Measurements from ENCODE around the gene CCNY. TPM values are rescaled to one million over a fixed set of nuclear protein-coding genes. Genes with fewer than 3 reads are reported as not detected.
A peak's percentile ranks its signal among the peaks of the same experiment; 100 is the strongest.

The CCNY gene
- total and polyA plus RNA-seq, 9 donors: 48.0 to 99.6 (median 89.1) TPM

DNA sequence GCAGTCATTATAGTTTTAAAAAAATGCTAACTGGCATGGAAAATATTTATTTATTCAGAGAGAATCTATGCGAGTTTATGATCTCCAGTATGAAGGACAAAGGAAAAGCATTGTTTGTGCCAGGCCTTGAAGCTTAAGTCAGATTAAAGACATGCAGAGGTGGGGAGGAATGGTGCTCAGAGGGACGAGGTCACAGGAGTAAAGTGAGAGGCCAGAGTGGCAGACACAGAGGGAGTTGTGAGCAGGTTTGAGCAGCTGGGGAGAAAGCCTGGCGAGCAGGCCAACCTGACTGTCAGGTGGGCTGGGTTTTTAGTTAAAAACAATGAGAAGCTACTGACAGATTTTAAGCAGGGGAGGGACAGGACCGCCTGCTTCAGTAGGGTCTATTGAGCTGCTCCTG, 6.8 kb upstream of the CCNY start:
- Histone ChIP-seq H3K27ac (ENCODE audit: low read length) (no peak overlapping the region), H3K4me3 (ENCODE audit: low read length) (no peak overlapping the region), H3K9me3 (replicated peaks; ENCODE audit: control insufficient read depth, low read depth, low read length) (no peaks in the 10 kb centered on the region), H3K4me1 (ENCODE audit: control insufficient read depth, insufficient read depth, low read length) (peaks cover 12% of the 10 kb centered on the region), H3K27me3 (ENCODE audit: control insufficient read depth, insufficient read depth, low read length) (no peaks in the 10 kb centered on the region), H3K36me3 (ENCODE audit: control insufficient read depth, insufficient read depth, low read length) (peaks cover 12% of the 10 kb centered on the region)
- no peak for DNase-seq
- 45% methylated on average over 4 of the region's 4 CpGs for WGBS (ENCODE audit: insufficient coverage)

DNA sequence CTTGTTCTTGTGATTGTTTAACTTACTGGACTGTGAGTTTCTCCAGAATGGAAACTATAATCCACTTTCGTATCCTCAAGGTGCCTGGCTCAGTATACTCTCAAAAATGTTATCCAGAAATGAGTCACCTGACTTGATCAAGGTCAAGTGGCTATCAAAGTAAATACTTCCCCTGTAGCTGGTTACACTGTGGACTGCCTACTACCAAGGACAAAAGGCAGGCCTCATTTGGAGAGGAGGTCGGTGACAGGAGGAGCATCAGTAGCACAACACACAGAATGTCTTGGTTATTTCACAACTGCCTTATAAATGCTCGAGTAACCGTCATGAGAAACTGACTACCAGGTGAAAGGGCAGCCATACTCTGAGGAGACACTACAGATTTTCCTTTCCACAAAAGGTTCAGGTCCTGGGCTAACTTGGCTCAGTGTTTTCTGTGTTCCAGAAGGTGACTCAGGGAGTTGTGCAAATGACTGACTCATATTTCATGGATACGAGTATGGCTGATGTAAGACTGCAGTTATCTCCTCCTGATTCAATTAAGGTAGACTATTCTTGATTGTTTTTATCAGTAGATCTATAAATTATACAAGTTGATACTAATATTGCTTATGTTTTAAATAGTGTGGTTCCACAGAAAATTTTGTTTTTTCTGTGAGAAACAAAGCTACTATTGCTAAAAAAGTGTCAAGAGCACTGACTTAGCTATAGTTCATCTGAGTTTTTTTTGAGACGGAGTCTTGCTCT, 4.2 kb upstream of the CCNY start:
- Histone ChIP-seq H3K4me1 (ENCODE audit: control insufficient read depth, insufficient read depth, low read length) (peaks cover 21% of the 10 kb centered on the region), H3K27me3 (ENCODE audit: control insufficient read depth, insufficient read depth, low read length) (no peaks in the 10 kb centered on the region), H3K9me3 (replicated peaks; ENCODE audit: control insufficient read depth, low read depth, low read length) (no peaks in the 10 kb centered on the region), H3K27ac (ENCODE audit: low read length) (no peak overlapping the region), H3K4me3 (ENCODE audit: low read length) (no peak overlapping the region), H3K36me3 (ENCODE audit: control insufficient read depth, insufficient read depth, low read length) (peaks cover 9% of the 10 kb centered on the region)
- WGBS (ENCODE audit: insufficient coverage): 100% methylated on average over 2 of the region's 6 CpGs
- DNase-seq: no peak

DNA sequence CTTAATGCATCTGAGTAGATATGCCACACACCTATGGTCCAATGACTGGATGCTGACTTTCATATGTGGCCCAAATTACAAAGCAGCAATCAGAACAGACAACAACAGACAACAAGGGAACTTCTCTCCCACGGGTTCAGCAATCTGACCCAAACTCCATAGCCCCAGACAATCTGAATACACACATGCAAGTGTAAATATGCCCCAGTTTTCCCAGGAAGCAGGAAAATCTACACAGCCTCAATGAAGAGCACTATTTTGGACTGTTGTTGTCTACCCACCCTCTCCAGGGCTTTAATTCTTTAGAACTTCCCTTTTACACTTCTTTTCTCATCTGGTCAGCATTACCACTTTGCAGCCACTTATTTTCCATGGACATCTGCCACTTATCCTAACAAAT, 2.0 kb upstream of the CCNY start:
- 80% methylated on average over 1 of the region's 1 CpG for WGBS (ENCODE audit: insufficient coverage)
- H3K4me1 ChIP-seq (ENCODE audit: control insufficient read depth, insufficient read depth, low read length): peaks cover 22% of the 10 kb centered on the region
- H3K9me3 ChIP-seq (replicated peaks; ENCODE audit: control insufficient read depth, low read depth, low read length): no peaks in the 10 kb centered on the region
- no peak overlapping the region for H3K27ac ChIP-seq (ENCODE audit: low read length)
- DNase-seq: no peak
- no peaks in the 10 kb centered on the region for H3K27me3 ChIP-seq (ENCODE audit: control insufficient read depth, insufficient read depth, low read length)
- no peak overlapping the region for H3K4me3 ChIP-seq (ENCODE audit: low read length)
- H3K36me3 ChIP-seq (ENCODE audit: control insufficient read depth, insufficient read depth, low read length): peaks cover 9% of the 10 kb centered on the region

DNA sequence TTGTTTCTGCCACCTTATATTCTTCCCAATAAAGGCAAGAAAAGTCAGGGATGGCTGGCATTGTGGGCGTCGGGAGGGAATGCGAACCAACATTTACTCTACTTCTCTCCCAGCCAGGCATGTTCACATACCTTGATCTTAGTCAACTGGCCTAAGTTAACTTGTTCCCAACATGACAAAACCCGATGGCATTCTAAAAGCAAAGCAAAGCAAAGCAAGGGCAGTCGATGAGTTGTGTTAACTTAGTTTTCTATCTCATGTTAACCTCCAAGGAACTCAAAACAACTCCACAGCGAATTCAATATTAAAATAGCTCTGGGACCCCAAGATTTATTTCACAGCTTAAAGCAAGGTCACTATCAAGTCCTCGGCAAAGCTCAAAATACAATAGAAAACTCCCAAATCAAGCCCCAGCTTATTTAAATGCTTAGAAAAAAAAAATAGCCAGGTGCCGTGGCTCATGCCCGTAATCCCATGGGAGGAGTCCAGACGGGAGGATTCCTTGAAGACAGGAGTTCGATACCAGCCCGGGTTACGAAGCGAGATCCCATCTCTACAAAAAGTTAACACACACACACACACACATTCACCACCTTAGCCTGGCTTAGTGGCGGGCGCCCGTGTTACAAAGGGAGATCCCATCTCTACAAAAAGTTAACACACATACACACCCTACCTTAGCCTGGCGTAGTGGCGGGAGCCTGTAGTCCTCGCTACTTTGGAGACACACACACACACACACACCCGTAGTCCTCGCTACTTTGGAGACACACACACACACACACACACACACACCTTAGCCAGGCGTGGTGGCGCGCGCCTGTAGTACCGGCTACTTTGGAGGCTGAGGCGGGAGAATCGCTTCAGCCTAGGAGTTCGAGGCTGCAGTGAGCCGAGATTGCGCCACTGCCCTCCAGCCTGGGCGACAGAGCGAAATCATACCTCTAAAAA, 901 bp upstream of the CCNY start:
- DNase-seq: peak; percentile 36
- WGBS (ENCODE audit: insufficient coverage): 32% methylated on average over 13 of the region's 34 CpGs

DNA sequence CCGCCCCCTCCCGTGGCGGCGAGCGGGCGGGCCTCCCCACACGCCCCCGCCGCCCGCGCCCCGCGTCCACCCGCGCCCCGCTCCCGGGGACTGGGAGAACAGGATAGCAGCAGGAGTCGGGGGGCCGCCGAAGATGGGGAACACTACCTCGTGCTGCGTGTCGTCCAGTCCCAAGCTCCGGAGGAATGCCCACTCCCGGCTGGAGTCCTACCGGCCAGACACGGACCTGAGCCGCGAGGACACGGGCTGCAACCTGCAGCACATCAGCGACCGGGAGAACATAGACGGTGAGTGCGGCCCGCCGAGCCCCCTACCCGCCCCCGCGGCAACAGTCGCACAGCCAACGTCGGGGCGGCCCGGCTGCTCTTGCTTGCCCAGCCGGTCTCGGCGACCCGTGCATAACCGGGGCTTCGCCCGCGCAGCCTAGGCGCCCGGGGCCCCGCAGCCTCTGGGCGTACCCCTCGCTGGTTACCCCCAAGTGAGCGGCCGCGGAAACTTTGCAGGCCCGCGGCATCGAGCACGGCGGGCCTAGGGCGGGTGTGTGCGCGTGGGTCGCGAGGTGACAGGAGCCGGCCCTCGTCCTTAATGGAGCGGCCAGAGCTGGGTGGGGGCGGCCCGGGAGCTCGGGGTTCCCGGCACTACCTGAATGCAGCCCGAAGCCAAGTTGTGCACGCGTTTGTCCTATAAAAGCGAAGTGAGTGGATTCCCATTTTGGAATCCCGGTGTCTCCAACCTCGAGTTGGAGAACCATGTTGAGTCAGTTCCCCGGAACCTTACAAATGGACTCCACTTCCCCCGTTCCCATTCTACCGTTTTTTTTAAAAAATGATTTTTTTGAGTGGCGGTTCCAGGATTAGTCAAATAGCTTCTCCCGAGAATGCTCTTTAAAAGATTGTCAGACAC, 863 bp downstream of the CCNY start:
- under 1% methylated on average over 75 of the region's 88 CpGs for WGBS (ENCODE audit: insufficient coverage)
- H3K9me3 ChIP-seq (replicated peaks; ENCODE audit: control insufficient read depth, low read depth, low read length): no peaks in the 10 kb centered on the region
- peak overlapping the region; percentile 78 for H3K4me3 ChIP-seq (ENCODE audit: low read length)
- peaks cover 18% of the 10 kb centered on the region for H3K4me1 ChIP-seq (ENCODE audit: control insufficient read depth, insufficient read depth, low read length)
- peak overlapping the region; percentile 67 for H3K27ac ChIP-seq (ENCODE audit: low read length)
- DNase-seq: peak; percentile 57
- H3K27me3 ChIP-seq (ENCODE audit: control insufficient read depth, insufficient read depth, low read length): no peaks in the 10 kb centered on the region
- H3K36me3 ChIP-seq (ENCODE audit: control insufficient read depth, insufficient read depth, low read length): peaks cover 9% of the 10 kb centered on the region

More for the DNA sequence above, 901 bp upstream of the CCNY start:
- no peaks in the 10 kb centered on the region for H3K9me3 ChIP-seq (replicated peaks; ENCODE audit: control insufficient read depth, low read depth, low read length)
- peaks cover 9% of the 10 kb centered on the region for H3K36me3 ChIP-seq (ENCODE audit: control insufficient read depth, insufficient read depth, low read length)
- no peaks in the 10 kb centered on the region for H3K27me3 ChIP-seq (ENCODE audit: control insufficient read depth, insufficient read depth, low read length)
- peaks cover 17% of the 10 kb centered on the region for H3K4me1 ChIP-seq (ENCODE audit: control insufficient read depth, insufficient read depth, low read length)
- no peak overlapping the region for H3K27ac ChIP-seq (ENCODE audit: low read length)
- peak overlapping the region; percentile 83 for H3K4me3 ChIP-seq (ENCODE audit: low read length)

- no peaks in the 10 kb centered on the region for H3K9me3 ChIP-seq (replicated peaks; ENCODE audit: control insufficient read depth, low read depth, low read length)
- no peaks in the 10 kb centered on the region for H3K36me3 ChIP-seq (ENCODE audit: control insufficient read depth, insufficient read depth, low read length)
- H3K27ac ChIP-seq (ENCODE audit: low read length): no peak overlapping the region
- DNase-seq: peak; percentile 30
- no peaks in the 10 kb centered on the region for H3K27me3 ChIP-seq (ENCODE audit: control insufficient read depth, insufficient read depth, low read length)
- no CpG with 5 or more reads among the region's 2 CpGs for WGBS (ENCODE audit: insufficient coverage)
- H3K4me1 ChIP-seq (ENCODE audit: control insufficient read depth, insufficient read depth, low read length): peaks cover 17% of the 10 kb centered on the region
- no peak overlapping the region for H3K4me3 ChIP-seq (ENCODE audit: low read length)
Measured at GRCh38 chr10:35339942-35340341, 3.6 kb downstream of the CCNY start.

DNA sequence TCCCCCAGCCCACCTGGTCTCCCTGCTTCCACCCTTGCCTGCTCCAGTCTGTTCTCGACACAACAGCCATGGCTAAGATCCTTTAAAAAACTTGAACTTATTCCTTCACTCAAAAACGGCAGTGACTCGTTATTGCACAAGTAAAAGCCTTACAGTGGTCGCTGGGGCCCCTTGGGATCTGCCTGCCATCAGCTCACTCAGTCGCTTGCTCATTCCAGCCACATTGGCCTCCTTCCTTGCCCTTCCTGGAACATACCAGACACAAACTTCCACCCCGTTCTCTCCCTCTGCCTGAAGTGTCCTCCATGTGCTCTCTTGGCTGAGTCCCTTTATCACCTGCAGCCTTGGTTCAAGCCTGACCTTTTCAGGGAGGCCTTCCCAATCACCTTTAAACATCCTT, 4.7 kb downstream of the CCNY start:
- peaks cover 11% of the 10 kb centered on the region for H3K4me1 ChIP-seq (ENCODE audit: control insufficient read depth, insufficient read depth, low read length)
- no peaks in the 10 kb centered on the region for H3K36me3 ChIP-seq (ENCODE audit: control insufficient read depth, insufficient read depth, low read length)
- no peak for DNase-seq
- H3K4me3 ChIP-seq (ENCODE audit: low read length): no peak overlapping the region
- H3K9me3 ChIP-seq (replicated peaks; ENCODE audit: control insufficient read depth, low read depth, low read length): no peaks in the 10 kb centered on the region
- H3K27me3 ChIP-seq (ENCODE audit: control insufficient read depth, insufficient read depth, low read length): no peaks in the 10 kb centered on the region
- 22% methylated on average over 6 of the region's 6 CpGs for WGBS (ENCODE audit: insufficient coverage)
- peak overlapping the region; percentile 20 for H3K27ac ChIP-seq (ENCODE audit: low read length)

DNA sequence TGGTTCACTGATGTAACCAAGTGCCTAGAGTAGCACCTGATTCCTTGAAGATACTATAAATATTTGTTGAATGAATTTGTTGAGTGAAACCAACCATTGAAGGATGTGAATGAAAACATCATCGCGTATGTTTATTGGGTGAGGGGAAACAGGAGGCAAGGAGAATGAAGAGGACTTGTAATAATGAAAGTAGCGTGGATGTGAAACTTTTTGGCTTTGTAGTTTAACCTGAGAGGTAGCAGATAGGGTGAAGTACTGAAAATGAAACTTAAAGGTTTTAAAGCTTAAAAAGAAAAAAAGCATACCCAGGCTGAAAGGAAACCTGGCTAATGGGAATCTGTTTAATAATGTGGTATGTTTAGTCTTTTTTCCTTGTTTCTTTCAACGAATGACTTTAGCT, 5.2 kb downstream of the CCNY start:
- 86% methylated on average over 3 of the region's 4 CpGs for WGBS (ENCODE audit: insufficient coverage)
- Histone ChIP-seq H3K4me1 (ENCODE audit: control insufficient read depth, insufficient read depth, low read length) (peaks cover 11% of the 10 kb centered on the region), H3K4me3 (ENCODE audit: low read length) (no peak overlapping the region), H3K27me3 (ENCODE audit: control insufficient read depth, insufficient read depth, low read length) (no peaks in the 10 kb centered on the region), H3K27ac (ENCODE audit: low read length) (no peak overlapping the region), H3K36me3 (ENCODE audit: control insufficient read depth, insufficient read depth, low read length) (no peaks in the 10 kb centered on the region), H3K9me3 (replicated peaks; ENCODE audit: control insufficient read depth, low read depth, low read length) (no peaks in the 10 kb centered on the region)
- no peak for DNase-seq

GRCh38 chr10:35342183-35342753, 6.0 kb downstream of the CCNY start:
- H3K4me1 ChIP-seq (ENCODE audit: control insufficient read depth, insufficient read depth, low read length): peaks cover 18% of the 10 kb centered on the region

More at GRCh38 chr10:35342183-35342753, 6.0 kb downstream of the CCNY start:
- Histone ChIP-seq H3K9me3 (replicated peaks; ENCODE audit: control insufficient read depth, low read depth, low read length) (no peaks in the 10 kb centered on the region), H3K27me3 (ENCODE audit: control insufficient read depth, insufficient read depth, low read length) (no peaks in the 10 kb centered on the region), H3K4me3 (ENCODE audit: low read length) (no peak overlapping the region), H3K27ac (ENCODE audit: low read length) (no peak overlapping the region), H3K36me3 (ENCODE audit: control insufficient read depth, insufficient read depth, low read length) (no peaks in the 10 kb centered on the region)
- no peak for DNase-seq
- no CpG with 5 or more reads among the region's 5 CpGs for WGBS (ENCODE audit: insufficient coverage)

Data from muscle of leg (tissue), 11 donors.